HCT116 (cell line): ENCODE results near the gene OVAAL. TPM values are rescaled to one million over a fixed set of nuclear protein-coding genes. Genes with fewer than 3 reads are reported as not detected.
A peak's percentile ranks its signal among the peaks of the same experiment; 100 is the strongest.

ENCODE experiments used
- ATAC-seq: fragments of 200-7000 bp; cut with Tn5 transposase; 2 replicates; pipeline ENCODE4 v1.9.1; 2020; ENCODE audit warnings: mild to moderate bottlenecking, moderate library complexity
- BruUV-seq: library from RNA; stranded (reverse); fragments of 400-500 nt; replicated peaks from 2 replicates; lab custom pipeline; 2021; lab: Mats Ljungman, UMichigan
- CTCF ChIA-PET: fragments of 300-600 bp; sonication (Branson Sonifier 250); formaldehyde crosslinking; loops from one replicate; lab custom pipeline; 2021; ENCODE audit warnings: antibody characterized with exemption; lab: Charles Lee
- POLR2A ChIA-PET: fragments of 300-600, 350-600 bp; sonication (Branson Sonifier 250); formaldehyde crosslinking; loops from one replicate; lab custom pipeline; 2021; ENCODE audit warnings: antibody characterized with exemption; lab: Charles Lee
- RAD21 ChIA-PET, 2 experiments: fragments of 300-600 bp; sonication (Branson Sonifier 250); formaldehyde crosslinking; loops; one replicate each; lab custom pipeline; 2023; ENCODE audit warnings: low total read pairs in 2 of 2; ENCODE audit not compliant: uncharacterized antibody in 2 of 2, unreplicated experiment in 2 of 2, low non-redundant PET in 1 of 2; lab: Charles Lee
- DNase-seq: peaks from one replicate; pipeline ENCODE4 v3.0.0-alpha.2; 2010; ENCODE audit warnings: low read depth, low spot score
- H2AFZ ChIP-seq: fragments of 200-600 bp; shearing (Covaris generic), sonication (generic); 2 replicates; pipeline ENCODE4 v1.6.1; 2017; ENCODE audit warnings: low read depth, mixed run types, mixed read lengths, antibody characterized with exemption, low read length; ENCODE audit not compliant: poor library complexity, severe bottlenecking
- H3K27ac ChIP-seq: 2 replicates; pipeline ENCODE4 v1.5.1; 2012; ENCODE audit warnings: low read depth, low read length
- H3K27me3 ChIP-seq: fragments of 200-600 bp; sonication (generic); 2 replicates; pipeline ENCODE4 v1.6.1; 2016; ENCODE audit warnings: mixed run types, low read length, mixed read lengths; ENCODE audit not compliant: insufficient read depth
- H3K36me3 ChIP-seq, 2 experiments: fragments of 200-500 bp in 1 of 2; fragments of 200-600 bp in 1 of 2; sonication (Bioruptor generic) in 1 of 2; sonication (generic) in 1 of 2; 2 replicates each; pipeline versions ENCODE4 v1.5.1 to v1.6.1; 2014 to 2016; ENCODE audit warnings: low read length in 2 of 2, inconsistent platforms in 1 of 2, mixed read lengths in 1 of 2, mixed run types in 1 of 2; ENCODE audit not compliant: insufficient read depth in 2 of 2, control insufficient read depth in 1 of 2
- H3K4me1 ChIP-seq, 2 experiments: fragments of 200-600 bp in 1 of 2; sonication (generic) in 1 of 2; 2 replicates each; pipeline versions ENCODE4 v1.5.1 to v1.6.1; 2012 to 2017; ENCODE audit warnings: low read length in 2 of 2, inconsistent platforms in 1 of 2, mild to moderate bottlenecking in 1 of 2, mixed read lengths in 1 of 2, mixed run types in 1 of 2, moderate library complexity in 1 of 2; ENCODE audit not compliant: insufficient read depth in 2 of 2, control insufficient read depth in 1 of 2
- H3K4me2 ChIP-seq: fragments of 200-600 bp; sonication (generic); 2 replicates; pipeline ENCODE4 v1.6.1; 2017; ENCODE audit warnings: mixed run types, low read length, mixed read lengths
- H3K4me3 ChIP-seq, 2 experiments: fragments of 200-600 bp in 1 of 2; sonication (generic) in 1 of 2; replicated peaks in 1 of 2; 2 replicates each; pipeline ENCODE4 v1.5.1; 2011 to 2016; ENCODE audit warnings: low read length in 2 of 2, control low read depth in 1 of 2, low read depth in 1 of 2, mild to moderate bottlenecking in 1 of 2, mixed read lengths in 1 of 2, mixed run types in 1 of 2
- H3K79me2 ChIP-seq: fragments of 200-600 bp; sonication (generic); 2 replicates; pipeline ENCODE4 v1.6.1; 2017; ENCODE audit warnings: mild to moderate bottlenecking, mixed run types, low read length, moderate library complexity, mixed read lengths; ENCODE audit not compliant: insufficient read depth
- H3K9ac ChIP-seq: fragments of 200-600 bp; sonication (generic); 2 replicates; pipeline ENCODE4 v1.6.1; 2016; ENCODE audit warnings: low read length, mixed read lengths
- H3K9me2 ChIP-seq: fragments of 200-600 bp; sonication (generic), shearing (Covaris generic); 2 replicates; pipeline ENCODE4 v1.6.1; 2017; ENCODE audit warnings: mixed run types, mild to moderate bottlenecking, moderate library complexity; ENCODE audit not compliant: insufficient read depth
- H3K9me3 ChIP-seq, 2 experiments: fragments of 200-500 bp in 1 of 2; fragments of 200-600 bp in 1 of 2; sonication (Bioruptor generic) in 1 of 2; sonication (generic) in 1 of 2; 2 replicates each; pipeline ENCODE4 v1.6.1; 2014 to 2017; ENCODE audit warnings: low read length in 2 of 2, mixed read lengths in 2 of 2, inconsistent platforms in 1 of 2, low read depth in 1 of 2, mild to moderate bottlenecking in 1 of 2, mixed run types in 1 of 2, moderate library complexity in 1 of 2; ENCODE audit not compliant: control insufficient read depth in 1 of 2, insufficient read depth in 1 of 2
- H4K20me1 ChIP-seq: fragments of 200-600 bp; sonication (generic), shearing (Covaris generic); 2 replicates; pipeline ENCODE4 v1.6.1; 2017; ENCODE audit warnings: mixed run types, mild to moderate bottlenecking, moderate library complexity; ENCODE audit not compliant: insufficient read depth
- ATF3 ChIP-seq: IDR thresholded peaks from 2 replicates; pipeline ENCODE4 v1.6.1; 2012
- CEBPB ChIP-seq: IDR thresholded peaks from 2 replicates; pipeline ENCODE4 v1.6.1; 2012; ENCODE audit warnings: low read depth
- EGR1 ChIP-seq: IDR thresholded peaks from 2 replicates; pipeline ENCODE4 v1.6.1; 2012; ENCODE audit warnings: low read depth
- ELF1 ChIP-seq: IDR thresholded peaks from 2 replicates; pipeline ENCODE4 v1.6.1; 2012; ENCODE audit warnings: low read depth, borderline replicate concordance
- EZH2 ChIP-seq: fragments of 200-600 bp; sonication (generic); IDR thresholded peaks from 2 replicates; pipeline ENCODE4 v1.6.1; 2017; ENCODE audit warnings: antibody characterized with exemption, mixed run types
- FOSL1 ChIP-seq: IDR thresholded peaks from 2 replicates; pipeline ENCODE4 v1.6.1; 2012; ENCODE audit warnings: low read depth
- JUND ChIP-seq: IDR thresholded peaks from 2 replicates; pipeline ENCODE4 v1.6.1; 2012
- POLR2A ChIP-seq: IDR thresholded peaks from 2 replicates; pipeline ENCODE4 v1.7.0; 2011; ENCODE audit warnings: borderline replicate concordance; ENCODE audit not compliant: insufficient read depth, insufficient read length; ENCODE audit errors: extremely low read depth
- POLR2AphosphoS5 ChIP-seq: IDR thresholded peaks from 2 replicates; pipeline ENCODE4 v1.6.1; 2011; ENCODE audit warnings: mild to moderate bottlenecking, low read depth, low read length, moderate library complexity
- SIN3A ChIP-seq: IDR thresholded peaks from 2 replicates; pipeline ENCODE4 v1.6.1; 2012; ENCODE audit warnings: low read depth
- SRF ChIP-seq: IDR thresholded peaks from 2 replicates; pipeline ENCODE4 v1.6.1; 2012; ENCODE audit warnings: low read depth
- TCF7L2 ChIP-seq: IDR thresholded peaks from 2 replicates; pipeline ENCODE4 v1.7.0; 2011; ENCODE audit warnings: borderline replicate concordance, inconsistent platforms; ENCODE audit not compliant: insufficient read depth, insufficient read length; ENCODE audit errors: extremely low read depth
- YY1 ChIP-seq: IDR thresholded peaks from 2 replicates; pipeline ENCODE4 v1.6.1; 2011; ENCODE audit warnings: low read length, low read depth, moderate library complexity, mild to moderate bottlenecking; ENCODE audit not compliant: insufficient replicate concordance; ENCODE audit errors: extremely low read depth
- ZBTB33 ChIP-seq: IDR thresholded peaks from 2 replicates; pipeline ENCODE4 v1.6.1; 2011; ENCODE audit warnings: mild to moderate bottlenecking, low read length, moderate library complexity; ENCODE audit not compliant: insufficient replicate concordance; ENCODE audit errors: extremely low read depth
- ZFX ChIP-seq: fragments of 450-650 bp; IDR thresholded peaks from 2 replicates; pipeline ENCODE4 v1.6.1; 2017
- ZNF274 ChIP-seq: fragments of 200-500 bp; sonication (Bioruptor generic); IDR thresholded peaks from 2 replicates; pipeline ENCODE4 v1.6.1; 2014; ENCODE audit warnings: mild to moderate bottlenecking, low read depth, low read length, inconsistent platforms
- intact Hi-C: fragments of 100-400 bp; cut with micrococcal nuclease; formaldehyde crosslinking; loops from 2 replicates; pipeline ENCODE4 v1.10.0; 2022
- total RNA-seq: library from RNA; stranded (reverse); gene quantifications from one replicate; pipeline ENCODE4 v1.2.1, GENCODE V29; 2021; ENCODE audit not compliant: unreplicated experiment
- TF ChIP-seq, protein P1 (sequence below): IDR thresholded peaks from 2 replicates; pipeline ENCODE4 v1.6.1; 2012
- TF ChIP-seq, protein P2 (sequence below): IDR thresholded peaks from 2 replicates; pipeline ENCODE4 v1.6.1; 2012; ENCODE audit warnings: low read depth
- TF ChIP-seq, protein P3 (sequence below), 3 experiments: fragments of 200-600 bp in 1 of 3; sonication (generic) in 1 of 3; IDR thresholded peaks in 2 of 3; conservative IDR thresholded peaks in 1 of 3; 2 replicates each; pipeline ENCODE4 v1.5.1; 2012 to 2017; ENCODE audit warnings: low read depth in 2 of 3, low read length in 2 of 3, antibody characterized with exemption in 1 of 3, borderline replicate concordance in 1 of 3, control low read depth in 1 of 3, mild to moderate bottlenecking in 1 of 3, mixed read lengths in 1 of 3, mixed run types in 1 of 3, moderate library complexity in 1 of 3; ENCODE audit not compliant: insufficient read depth in 1 of 3

The OVAAL gene
- total RNA-seq, 1 experiment from 2014 or later: not detected

DNA sequence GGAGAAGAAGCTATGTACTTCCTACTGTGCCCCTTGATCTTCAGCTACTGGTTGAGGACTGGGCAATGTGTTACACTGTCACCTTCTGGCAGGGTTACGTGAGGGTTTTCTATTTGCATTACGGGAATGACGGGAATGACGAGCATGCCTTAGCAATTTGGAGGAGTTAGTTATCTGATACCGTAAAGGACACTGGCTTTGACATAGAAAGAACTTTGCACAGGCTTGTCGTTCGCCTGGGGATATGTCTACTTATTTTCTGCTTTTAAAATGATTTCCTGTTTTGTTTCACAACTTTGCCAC, 36.6 kb upstream of the OVAAL start:
- H3K27ac ChIP-seq: no peak overlapping the region
- DNase-seq: no peak
- no TSS peak for BruUV-seq
- 0 out of 2 replicates have a peak overlapping the region, but pooled peaks have one; percentile 14 for H3K4me2 ChIP-seq
- no peaks in the 10 kb centered on the region for H3K9me3 ChIP-seq
- intact Hi-C loops: no loop called here
- no peak for TF ChIP-seq JUND
- TF ChIP-seq FOSL1: no peak
- no peak for TF ChIP-seq ZNF274
- TF ChIP-seq POLR2AphosphoS5: no peak
- no peak for TF ChIP-seq POLR2A
- TF ChIP-seq, protein P1, sequence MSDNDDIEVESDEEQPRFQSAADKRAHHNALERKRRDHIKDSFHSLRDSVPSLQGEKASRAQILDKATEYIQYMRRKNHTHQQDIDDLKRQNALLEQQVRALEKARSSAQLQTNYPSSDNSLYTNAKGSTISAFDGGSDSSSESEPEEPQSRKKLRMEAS: no peak
- TF ChIP-seq, protein P2, sequence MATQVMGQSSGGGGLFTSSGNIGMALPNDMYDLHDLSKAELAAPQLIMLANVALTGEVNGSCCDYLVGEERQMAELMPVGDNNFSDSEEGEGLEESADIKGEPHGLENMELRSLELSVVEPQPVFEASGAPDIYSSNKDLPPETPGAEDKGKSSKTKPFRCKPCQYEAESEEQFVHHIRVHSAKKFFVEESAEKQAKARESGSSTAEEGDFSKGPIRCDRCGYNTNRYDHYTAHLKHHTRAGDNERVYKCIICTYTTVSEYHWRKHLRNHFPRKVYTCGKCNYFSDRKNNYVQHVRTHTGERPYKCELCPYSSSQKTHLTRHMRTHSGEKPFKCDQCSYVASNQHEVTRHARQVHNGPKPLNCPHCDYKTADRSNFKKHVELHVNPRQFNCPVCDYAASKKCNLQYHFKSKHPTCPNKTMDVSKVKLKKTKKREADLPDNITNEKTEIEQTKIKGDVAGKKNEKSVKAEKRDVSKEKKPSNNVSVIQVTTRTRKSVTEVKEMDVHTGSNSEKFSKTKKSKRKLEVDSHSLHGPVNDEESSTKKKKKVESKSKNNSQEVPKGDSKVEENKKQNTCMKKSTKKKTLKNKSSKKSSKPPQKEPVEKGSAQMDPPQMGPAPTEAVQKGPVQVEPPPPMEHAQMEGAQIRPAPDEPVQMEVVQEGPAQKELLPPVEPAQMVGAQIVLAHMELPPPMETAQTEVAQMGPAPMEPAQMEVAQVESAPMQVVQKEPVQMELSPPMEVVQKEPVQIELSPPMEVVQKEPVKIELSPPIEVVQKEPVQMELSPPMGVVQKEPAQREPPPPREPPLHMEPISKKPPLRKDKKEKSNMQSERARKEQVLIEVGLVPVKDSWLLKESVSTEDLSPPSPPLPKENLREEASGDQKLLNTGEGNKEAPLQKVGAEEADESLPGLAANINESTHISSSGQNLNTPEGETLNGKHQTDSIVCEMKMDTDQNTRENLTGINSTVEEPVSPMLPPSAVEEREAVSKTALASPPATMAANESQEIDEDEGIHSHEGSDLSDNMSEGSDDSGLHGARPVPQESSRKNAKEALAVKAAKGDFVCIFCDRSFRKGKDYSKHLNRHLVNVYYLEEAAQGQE: no peak
- TF ChIP-seq ELF1: no peak
- TF ChIP-seq ZFX: no peak
- no peak for TF ChIP-seq YY1
- TF ChIP-seq EGR1: no peak
- no peak for TF ChIP-seq ATF3
- TF ChIP-seq EZH2: no peak
- TF ChIP-seq TCF7L2: no peak
- TF ChIP-seq CEBPB: no peak
- TF ChIP-seq SIN3A: no peak
- TF ChIP-seq, protein P3, sequence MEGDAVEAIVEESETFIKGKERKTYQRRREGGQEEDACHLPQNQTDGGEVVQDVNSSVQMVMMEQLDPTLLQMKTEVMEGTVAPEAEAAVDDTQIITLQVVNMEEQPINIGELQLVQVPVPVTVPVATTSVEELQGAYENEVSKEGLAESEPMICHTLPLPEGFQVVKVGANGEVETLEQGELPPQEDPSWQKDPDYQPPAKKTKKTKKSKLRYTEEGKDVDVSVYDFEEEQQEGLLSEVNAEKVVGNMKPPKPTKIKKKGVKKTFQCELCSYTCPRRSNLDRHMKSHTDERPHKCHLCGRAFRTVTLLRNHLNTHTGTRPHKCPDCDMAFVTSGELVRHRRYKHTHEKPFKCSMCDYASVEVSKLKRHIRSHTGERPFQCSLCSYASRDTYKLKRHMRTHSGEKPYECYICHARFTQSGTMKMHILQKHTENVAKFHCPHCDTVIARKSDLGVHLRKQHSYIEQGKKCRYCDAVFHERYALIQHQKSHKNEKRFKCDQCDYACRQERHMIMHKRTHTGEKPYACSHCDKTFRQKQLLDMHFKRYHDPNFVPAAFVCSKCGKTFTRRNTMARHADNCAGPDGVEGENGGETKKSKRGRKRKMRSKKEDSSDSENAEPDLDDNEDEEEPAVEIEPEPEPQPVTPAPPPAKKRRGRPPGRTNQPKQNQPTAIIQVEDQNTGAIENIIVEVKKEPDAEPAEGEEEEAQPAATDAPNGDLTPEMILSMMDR (IDR thresholded peaks at IDR 0.05 in 2 of 3, conservative IDR thresholded peaks at IDR 0.05 in 1 of 3; ENCODE audit: borderline replicate concordance in 1 of 3, insufficient read depth in 1 of 3, low read depth in 2 of 3, low read length in 2 of 3): no peak
- TF ChIP-seq ZBTB33: no peak
- no peak for TF ChIP-seq SRF
- CTCF ChIA-PET: interaction anchor here (1.0 kb wide), 1 partner anchor 14 kb away, joined by 3 read pairs; no protein-coding TSS in a partner anchor
- H3K9ac ChIP-seq: no peak overlapping the region
- H3K36me3 ChIP-seq: no peaks in the 10 kb centered on the region
- H2AFZ ChIP-seq: peak overlapping the region; percentile 38
- no peaks in the 10 kb centered on the region for H4K20me1 ChIP-seq
- H3K79me2 ChIP-seq: no peaks in the 10 kb centered on the region
- ATAC-seq: no peak
- POLR2A ChIA-PET: no interaction called here
- H3K27me3 ChIP-seq: no peaks in the 10 kb centered on the region
- no peak overlapping the region for H3K4me3 ChIP-seq
- RAD21 ChIA-PET: no interaction called here
- no peaks in the 10 kb centered on the region for H3K9me2 ChIP-seq
- H3K4me1 ChIP-seq: peaks cover 11 to 16% of the 10 kb centered on the region in 2 experiments
